LNCAP (cell line): ENCODE results near the gene PQBP1.

Source experiments
- TF ChIP-seq, protein P1 (sequence below): fragments of 450-650 bp; IDR thresholded peaks from 2 replicates; pipeline ENCODE4 v1.5.1; 2017; ENCODE audit warnings: mild to moderate bottlenecking

PQBP1 gene

DNA sequence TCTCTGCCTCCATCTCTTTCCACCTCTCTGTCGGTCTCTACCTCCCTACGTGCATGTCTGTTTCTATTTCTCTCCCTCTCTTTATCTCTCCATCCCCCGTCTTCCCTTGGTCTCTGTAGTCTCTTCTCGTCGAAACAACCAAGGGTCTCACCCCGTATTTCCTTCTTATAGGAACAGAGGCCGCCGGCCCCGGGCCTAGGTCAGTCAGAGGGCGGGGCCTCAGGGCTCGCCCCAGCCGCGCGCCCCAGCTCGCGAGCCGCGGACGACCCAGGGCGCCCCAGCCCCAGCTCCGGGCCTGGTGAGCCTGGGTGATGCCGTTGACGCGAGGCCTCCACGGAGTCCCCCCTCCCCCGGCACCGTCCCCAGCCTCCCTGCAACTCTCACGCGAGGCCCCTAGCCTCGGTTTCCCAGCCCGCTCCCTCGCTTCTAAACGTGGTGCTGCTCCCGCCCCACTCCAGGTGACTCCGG lies 6.8 kb upstream of the PQBP1 start:
- TF ChIP-seq, protein P1, sequence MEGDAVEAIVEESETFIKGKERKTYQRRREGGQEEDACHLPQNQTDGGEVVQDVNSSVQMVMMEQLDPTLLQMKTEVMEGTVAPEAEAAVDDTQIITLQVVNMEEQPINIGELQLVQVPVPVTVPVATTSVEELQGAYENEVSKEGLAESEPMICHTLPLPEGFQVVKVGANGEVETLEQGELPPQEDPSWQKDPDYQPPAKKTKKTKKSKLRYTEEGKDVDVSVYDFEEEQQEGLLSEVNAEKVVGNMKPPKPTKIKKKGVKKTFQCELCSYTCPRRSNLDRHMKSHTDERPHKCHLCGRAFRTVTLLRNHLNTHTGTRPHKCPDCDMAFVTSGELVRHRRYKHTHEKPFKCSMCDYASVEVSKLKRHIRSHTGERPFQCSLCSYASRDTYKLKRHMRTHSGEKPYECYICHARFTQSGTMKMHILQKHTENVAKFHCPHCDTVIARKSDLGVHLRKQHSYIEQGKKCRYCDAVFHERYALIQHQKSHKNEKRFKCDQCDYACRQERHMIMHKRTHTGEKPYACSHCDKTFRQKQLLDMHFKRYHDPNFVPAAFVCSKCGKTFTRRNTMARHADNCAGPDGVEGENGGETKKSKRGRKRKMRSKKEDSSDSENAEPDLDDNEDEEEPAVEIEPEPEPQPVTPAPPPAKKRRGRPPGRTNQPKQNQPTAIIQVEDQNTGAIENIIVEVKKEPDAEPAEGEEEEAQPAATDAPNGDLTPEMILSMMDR, result no peak

DNA sequence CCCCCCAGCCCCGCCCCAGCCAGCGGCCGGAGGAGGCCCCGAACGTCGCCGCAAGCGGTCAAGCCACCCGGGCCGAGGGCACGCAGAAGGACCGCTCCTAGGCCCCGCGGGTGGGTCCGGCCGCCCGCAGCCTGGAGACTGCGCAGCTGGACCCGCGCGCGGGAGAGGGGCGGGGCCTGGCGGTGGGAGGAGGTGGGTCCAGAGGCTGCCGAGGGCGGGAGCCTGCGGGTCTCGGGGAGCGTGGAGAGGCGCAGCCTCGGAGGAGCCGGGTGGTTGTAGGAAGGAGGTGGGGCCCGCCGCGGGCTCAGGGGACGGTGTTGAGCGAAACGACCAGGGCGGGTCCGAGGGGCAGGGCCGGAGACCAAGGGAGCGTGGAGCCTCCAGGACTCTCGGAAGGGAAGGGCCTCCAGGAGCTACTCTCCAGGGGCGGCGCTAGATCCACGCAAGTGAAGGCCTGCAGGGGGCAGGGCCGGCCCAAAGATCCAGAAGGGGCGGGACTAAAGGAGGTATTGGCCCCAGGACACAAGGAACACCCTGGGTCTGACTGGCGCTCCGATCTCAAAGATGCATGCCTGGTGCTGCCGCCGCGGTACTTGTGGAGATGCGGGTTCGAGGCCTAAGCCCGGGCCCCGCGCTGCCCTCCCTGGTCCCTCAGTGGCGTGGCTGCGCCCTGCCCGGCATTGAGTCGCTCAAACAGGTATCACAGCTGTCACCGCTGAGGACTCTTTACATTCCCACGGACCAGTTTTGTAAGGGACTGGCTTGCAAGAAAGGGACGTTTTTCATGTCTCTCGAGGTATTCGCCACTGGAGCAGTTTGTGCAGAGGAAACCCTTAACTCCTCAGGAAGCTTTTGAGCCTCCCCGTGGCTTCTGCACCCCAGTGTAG lies 6.1 kb upstream of the PQBP1 start:
- TF ChIP-seq, protein P1, result peak; percentile 29; the same call in 1 of the 2 replicates

DNA sequence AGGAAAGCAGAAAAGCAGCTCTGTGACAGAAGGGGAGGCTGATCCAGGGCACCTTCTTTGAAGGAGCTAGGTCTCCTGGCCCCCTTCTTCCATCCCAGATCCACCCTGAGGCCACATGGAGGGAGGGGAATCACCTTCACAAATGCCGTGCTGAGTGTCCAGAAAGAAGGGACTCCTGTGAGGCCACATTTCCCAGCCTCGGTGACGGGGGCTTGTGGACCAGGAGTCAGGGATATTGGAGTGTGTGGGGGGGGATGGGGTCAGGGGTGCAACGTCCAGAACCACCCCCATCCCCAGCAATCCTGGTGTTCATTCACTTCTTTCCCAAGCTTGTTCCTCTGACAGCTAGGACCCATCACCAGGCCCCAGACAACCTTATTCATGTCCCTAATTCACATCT lies 4.8 kb upstream of the PQBP1 start:
- TF ChIP-seq, protein P1, result no peak

- TF ChIP-seq, protein P1, result no peak
Observed at GRCh38 chrX:48893556-48894348, 4.0 kb upstream of the PQBP1 start.

DNA sequence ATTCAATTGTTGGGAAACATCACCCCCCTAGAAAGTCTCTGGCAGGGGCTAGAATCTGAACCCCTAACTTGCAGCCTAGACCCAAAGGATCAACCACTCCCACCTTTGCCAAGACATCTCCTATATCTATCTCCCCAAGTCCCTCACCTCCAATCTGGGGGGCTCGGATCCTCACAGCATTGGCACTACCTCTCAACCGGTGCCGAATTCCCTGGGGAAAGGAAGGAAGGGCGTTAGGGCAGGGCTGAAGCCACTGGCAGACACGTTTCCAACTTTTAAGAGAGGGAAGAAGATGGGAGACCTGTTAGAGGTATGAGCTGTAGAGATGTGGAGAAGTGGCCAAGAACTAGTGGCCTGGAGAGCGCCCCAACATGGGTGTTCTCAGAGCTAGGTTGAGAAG lies 2.8 kb upstream of the PQBP1 start:
- TF ChIP-seq, protein P1, result no peak

GRCh38 chrX:48896611-48897011 lies 1.1 kb upstream of the PQBP1 start:
- TF ChIP-seq, protein P1, result no peak

- TF ChIP-seq, protein P1, result no peak
Observed at GRCh38 chrX:48897157-48897624, 539 bp upstream of the PQBP1 start.
